LoVo (cell line): Measurements from ENCODE around the gene METTL27.
"Not testable (repeated sequence)": the region's sequence is repeated elsewhere in the genome, so short reads cannot be mapped to it uniquely, and the experiment has no call there.

Experiments used
- DNase-seq: peaks from one replicate; pipeline ENCODE4 v3.0.0-alpha.2; 2016; ENCODE audit warnings: low spot score

Gene METTL27

DNA sequence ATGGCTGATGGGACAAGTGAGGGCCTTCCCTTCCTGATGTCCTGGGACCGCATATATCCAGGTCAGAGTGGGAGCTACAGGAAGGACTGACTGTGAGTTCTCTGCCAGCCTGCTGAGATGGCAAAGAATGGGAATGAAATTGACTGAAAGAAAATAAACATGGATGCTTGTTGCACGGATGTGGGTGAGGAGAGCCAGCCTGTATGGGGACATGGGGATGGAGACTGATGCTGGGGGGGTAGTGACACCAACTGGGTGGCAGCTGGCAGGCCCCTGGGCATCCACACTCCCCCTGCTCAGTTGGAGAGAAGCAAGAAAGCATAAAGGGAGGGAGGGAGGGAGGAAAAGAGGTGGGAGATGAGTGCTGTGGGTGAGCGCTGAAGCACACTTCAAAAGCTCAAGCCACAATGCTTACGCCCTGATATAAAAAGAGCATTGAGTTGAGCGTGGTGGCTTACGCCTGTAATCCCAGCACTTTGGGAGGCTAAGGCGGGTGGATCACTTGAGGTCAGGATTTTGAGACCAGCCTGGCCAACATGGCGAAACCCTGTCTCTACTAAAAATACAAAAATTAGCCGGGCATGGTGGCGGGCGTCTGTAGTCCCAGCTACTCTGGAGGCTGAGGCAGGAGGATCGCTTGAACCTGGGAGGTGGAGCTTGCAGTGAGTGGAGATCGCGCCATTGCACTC, 20.6 kb downstream of the METTL27 start:
- DNase-seq, result not testable (repeated sequence)

DNA sequence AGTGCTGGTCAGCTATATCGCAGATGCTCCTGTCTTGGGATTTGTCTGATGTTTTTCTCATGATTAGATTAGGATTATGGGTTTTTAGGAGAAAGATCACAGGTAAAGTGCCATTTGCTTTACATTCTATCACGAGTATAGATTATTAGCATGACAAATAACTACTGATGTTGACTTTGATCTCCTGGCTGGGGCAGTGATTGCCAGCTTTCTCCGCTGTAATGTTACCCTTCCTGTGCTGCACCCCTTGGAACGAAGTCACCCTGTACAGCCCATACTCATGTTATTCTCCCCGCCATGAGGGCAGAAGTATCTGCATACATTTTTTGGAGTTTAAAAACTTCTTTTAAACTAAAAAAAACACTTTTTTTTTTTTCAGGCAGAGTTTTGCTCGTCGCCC, 22.3 kb downstream of the METTL27 start:
- DNase-seq, result no peak

DNA sequence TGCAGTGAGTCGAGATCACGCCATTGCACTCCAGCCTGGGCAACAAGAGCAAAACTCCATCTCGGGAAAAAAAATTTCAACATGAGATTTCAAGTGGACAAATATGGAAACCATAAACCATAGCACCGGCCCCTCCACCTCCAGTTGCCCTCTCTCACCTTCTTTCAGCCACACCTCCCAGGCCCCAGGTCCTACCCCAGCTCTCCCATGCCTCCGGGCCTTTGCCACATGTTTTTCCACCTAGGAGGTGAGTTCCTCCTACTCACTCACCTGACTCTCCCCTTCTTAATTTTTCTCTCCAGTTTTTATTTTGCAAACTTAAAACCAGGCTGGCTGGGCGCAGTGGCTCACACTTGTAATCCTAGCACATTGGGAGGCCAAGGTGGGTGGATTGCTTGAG, 25.2 kb downstream of the METTL27 start:
- DNase-seq, result no peak

DNA sequence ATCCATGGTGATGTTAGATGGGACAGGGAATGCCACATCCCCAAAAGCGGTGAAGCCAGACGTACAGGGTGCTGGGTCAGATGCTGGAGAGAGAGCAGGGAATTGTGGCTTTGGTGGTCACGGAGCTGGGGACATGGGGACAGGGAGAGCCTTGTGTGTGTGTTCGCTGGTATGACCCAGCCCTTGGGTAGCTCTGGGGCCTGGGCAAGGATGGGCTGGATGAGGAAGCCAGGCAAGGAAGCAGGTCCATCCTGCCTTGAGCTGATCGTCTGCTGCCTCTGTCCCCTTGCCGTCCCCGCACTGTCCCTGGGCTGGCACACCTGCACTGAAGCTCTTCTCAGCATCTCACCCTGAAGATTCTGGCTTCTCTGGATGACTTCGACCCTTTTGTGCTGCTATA, 26.9 kb downstream of the METTL27 start:
- no peak for DNase-seq

DNA sequence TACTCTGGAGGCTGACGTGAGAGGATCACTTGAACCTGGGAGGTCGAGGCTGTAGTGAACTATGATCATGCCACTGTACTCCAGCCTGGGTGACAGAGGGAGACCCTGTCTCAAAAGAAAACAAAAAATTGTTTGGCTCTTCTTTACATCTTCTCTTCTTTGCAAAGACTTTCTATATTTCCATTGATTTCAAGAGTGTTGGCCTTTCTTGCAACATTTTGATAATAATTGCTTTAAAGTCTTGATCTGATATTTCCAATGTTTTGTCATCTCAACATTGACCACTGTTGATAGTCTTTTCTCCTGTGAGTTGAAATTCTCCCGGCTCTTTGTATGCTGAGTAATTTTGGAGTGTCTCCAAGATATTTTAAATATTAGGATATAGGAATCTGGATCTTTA, 29.3 kb downstream of the METTL27 start:
- DNase-seq, result no peak

DNA sequence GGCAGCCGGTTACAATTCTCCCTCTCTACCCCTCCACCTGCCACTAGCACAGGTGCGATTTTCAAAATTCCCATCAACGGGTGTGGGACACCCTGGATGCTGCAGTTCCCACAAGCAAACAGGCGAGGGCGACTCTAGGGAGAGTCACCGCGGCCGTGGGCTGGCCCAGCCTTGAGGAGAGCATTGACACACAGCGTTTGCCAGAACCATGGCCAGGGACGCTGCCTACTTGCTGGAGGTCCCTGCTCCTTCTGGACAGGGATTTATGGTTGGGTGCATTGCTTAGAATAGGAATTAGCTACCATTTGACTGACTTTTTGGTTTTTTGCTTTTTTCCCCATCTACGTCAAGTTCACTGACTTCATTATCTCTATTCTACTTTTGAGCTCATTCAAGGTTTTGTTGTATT, 30.6 kb downstream of the METTL27 start:
- DNase-seq, result peak; percentile 90

DNA sequence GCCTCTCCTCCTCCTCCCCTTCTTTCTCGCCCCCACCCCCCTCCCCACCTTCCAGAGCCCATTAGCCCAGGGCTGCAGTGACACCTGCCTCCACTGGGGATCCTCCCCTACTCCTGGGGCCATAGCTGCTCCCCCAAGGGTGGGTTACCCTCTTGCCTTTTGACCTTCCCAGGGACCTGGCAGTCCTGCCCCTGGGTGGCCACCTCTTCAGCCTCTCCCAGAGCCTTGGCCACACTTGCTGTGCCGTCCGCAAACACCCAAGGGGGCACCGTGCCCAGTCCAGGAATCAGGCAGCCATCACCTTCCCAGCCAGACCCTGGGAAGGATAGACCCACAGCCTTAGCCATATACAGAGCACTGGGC, 31.3 kb downstream of the METTL27 start:
- DNase-seq, result no peak

DNA sequence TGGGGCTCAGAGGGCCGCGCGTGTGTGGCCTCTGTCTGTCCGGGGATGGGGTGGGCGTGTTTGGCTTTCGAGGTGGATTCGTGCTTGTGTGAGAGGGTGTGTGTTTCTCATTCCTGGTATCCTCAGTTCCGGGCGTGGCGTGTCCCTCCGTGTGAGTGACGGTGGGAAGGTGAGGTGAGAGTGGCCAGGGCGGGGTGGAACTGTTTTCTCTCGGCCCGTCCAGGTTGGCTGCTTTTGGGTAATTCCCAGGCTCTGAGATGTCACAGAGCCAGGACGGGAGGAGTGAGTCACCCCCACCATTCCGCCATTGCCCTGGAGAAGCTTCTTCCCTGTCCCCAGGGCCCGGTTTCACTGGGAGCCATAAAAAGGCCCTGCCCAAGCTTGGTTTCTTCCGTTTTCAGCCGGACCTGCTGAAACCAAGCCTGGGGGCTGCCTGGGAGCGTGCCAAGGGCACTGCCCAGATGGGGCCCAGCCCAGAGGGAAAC, 32.8 kb downstream of the METTL27 start:
- peak; percentile 94 for DNase-seq

DNA sequence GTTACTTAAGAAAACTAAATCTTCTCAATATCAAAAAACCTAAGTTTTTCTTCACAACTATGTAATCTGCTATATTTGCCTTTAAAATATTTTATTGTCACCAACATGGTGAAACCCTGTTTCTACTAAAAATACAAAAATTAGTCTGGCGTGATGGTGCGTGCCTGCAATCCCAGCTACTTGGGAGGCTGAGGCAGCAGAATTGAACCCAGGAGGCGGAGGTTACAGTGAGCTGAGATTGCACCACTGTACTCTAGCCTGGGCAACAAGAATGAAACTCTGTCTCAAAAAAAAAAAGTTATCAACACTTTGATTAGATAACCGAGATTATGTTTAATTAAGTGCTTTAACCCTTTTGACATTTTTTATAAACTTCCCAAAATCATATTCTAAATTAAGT, 39.9 kb downstream of the METTL27 start:
- DNase-seq, result no peak

DNA sequence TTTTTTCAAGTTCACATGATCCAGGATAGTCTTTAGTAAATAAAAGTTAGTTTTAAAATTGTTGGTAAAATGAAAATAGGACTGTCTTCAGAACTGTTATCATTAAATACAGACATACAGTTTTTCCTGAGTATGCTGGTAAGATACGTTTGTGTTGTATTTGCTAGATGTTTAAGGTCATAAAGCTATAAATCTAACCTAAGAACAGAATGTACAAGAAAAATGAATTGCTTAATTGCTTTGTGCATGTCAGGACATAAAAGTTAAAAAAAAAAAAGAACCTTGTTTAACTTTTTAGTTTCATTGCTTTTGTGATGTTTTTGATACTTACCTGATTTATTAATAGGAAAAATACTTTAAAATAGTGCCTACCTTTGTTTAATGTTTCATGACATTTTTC, 40.7 kb downstream of the METTL27 start:
- no peak for DNase-seq

DNA sequence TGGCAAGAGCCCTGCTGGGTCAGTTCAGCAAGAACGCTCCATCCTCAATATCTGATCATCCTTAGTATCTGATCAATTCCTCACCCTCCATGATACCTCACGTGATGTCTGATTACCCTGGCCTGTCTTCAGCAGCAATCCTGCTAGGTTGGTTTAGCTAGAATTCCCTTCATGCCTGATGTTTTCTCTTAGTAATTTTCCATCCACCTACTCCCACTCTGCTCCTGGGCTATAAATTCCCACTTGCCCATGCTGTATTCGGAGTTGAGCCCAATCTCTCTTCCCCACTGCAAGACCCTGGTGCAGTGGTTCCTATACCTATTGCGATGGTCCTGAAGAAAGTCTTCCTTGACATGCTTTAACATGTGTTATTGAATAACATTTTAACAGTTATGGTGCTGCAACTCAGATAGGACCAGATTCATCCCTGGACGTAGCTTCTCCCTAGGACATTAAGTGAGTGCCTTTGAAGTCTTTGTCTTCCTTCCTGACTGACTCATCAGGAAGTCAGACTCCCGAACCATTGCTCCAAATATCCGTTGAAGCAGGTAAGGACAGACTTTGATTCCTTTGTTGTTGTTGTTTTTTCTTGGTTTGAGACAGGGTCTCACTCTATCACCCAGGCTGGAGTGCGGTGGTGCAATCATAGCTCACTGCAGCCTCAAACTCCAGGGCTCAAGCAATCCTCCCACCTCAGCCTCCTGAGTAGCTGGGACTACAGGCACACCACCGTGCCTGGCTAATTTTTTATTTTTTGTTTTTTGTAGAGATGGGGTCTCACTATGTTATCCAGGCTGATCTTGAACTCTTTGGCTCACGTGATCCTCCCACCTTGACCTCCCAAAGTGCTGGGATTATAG, 42.8 kb downstream of the METTL27 start:
- peak; percentile 66 for DNase-seq

DNA sequence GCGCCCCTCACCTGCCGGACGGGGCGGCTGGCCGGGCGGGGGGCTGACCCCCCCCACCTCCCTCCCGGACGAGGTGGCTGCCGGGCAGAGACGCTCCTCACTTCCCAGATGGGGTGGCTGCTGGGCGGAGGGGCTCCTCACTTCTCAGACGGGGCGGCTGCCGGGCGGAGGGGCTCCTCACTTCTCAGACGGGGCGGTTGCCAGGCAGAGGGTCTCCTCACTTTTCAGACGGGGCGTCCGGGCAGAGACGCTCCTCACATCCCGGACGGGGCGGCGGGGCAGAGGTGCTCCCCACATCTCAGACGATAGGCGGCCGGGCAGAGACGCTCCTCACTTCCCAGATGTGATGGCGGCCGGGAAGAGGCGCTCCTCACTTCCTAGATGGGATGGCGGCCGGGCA, 45.1 kb downstream of the METTL27 start:
- not testable (repeated sequence) for DNase-seq

DNA sequence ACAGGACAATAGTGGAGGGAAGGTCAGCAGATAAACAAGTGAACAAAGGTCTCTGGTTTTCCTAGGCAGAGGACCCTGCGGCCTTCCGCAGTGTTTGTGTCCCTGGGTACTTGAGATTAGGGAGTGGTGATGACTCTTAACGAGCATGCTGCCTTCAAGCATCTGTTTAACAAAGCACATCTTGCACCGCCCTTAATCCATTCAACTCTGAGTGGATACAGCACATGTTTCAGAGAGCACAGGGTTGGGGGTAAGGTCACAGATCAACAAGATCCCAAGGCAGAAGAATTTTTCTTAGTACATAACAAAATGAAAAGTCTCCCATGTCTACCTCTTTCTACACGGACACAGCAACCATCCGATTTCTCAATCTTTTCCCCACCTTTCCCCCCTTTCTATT, 45.7 kb downstream of the METTL27 start:
- not testable (repeated sequence) for DNase-seq

DNA sequence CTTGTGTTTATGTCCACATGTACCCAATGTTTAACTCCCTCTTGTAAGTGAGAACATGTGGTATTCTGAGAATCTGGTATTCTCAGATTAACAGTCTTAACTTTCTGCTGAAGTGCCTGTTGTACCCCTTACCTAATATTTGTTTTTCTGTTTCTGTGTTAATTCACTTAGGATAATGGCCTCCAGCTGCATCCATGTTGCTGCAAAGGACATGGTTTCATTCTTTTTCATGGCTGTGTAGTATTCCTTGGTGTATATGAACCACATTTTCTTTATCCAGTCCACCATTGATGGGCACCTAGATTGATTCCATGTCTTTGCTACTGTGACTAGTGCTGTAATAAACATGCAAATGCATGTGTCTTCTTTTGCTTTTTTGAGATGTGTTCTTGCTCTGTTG, 47.1 kb downstream of the METTL27 start:
- not testable (repeated sequence) for DNase-seq

DNA sequence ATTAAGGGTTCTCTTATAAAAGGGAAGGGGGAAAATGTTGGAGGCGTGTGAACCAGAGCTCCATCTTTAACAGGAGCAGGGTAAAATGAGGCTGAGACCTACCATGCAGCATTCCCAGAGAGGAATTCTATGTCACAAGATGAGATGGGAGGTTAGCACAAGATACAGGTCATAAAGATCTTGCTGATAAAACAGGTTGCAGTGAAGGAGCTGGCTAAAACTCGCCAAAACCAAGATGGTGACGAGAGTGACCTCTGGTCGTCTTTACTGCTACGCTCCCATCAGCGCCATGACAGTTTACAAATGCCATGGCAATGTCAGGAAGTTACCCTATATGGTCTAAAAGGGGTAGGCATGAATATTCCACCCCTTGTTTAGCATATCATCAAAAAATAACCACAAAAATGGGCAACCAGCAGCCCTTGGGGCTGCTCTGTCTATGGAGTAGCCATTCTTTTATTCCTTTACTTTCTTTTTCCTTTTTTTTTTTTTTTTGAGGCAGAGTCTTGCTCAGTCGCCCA, 51.1 kb downstream of the METTL27 start:
- not testable (repeated sequence) for DNase-seq

DNA sequence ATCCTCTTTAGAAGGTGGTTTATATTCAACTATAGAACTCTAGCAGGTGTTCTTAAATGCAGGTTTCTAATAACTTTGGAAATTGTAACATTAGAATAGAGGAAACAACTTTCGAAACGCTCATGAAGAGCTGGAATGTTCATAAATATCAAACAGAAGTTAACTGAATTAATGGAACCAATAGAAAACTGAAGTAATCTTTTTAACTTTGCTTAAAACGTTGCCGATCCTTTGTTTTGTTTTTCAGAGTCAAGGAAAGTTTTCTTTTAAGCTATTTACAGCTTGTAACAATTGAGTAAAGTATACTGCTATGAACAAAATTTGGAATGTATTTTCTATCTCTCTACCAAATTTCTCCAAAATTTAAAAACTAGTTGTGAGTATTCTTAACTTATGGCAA, 53.3 kb downstream of the METTL27 start:
- DNase-seq, result no peak

DNA sequence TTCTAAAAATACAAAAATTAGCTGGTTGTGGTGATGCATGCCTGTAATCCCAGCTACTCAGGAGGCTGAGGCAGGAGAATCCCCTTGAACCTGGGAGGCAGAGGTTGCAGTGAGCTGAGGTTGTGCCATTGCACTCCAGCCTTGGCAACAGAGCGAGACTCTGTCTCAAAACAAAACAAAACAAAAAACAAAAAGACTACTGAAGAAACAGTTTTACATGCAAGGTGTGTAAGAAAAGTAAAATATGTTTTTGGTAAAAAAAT, 54.6 kb downstream of the METTL27 start:
- not testable (repeated sequence) for DNase-seq

DNA sequence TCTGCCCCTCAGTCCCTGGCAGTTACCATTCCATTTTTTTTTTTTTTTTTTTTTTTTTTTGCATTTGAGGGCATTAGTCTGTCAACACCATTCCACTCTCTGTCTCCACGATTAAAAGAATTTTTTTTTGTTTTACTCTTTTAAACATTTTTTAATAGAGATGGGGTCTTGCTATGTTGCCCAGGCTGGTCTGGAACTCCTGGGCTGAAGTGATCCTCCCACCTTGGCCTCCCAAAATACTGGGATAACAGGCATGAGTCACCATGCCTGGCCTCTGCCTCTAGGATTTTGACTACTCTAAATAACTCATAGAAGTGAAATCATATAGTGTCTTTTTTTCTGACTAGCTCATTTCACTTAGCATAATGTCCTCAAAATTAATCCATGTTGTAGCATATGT, 55.7 kb downstream of the METTL27 start:
- no peak for DNase-seq
